H1 (cell line): ENCODE results near the gene CCL4.

Experiments used
- ASH2L ChIP-seq: fragments of 200-600, 300-600 bp; sonication (generic); IDR thresholded peaks from one replicate; pipeline ENCODE4 v1.7.1; 2017; ENCODE audit warnings: low read length
- CEBPB ChIP-seq: IDR thresholded peaks from 2 replicates; pipeline ENCODE4 v1.6.1; 2012; ENCODE audit warnings: low read depth, low read length
- CHD1 ChIP-seq: IDR thresholded peaks from 2 replicates; pipeline ENCODE4 v1.6.1; 2012; ENCODE audit warnings: low read depth, low read length, improper control_type of control experiment
- HDAC2 ChIP-seq, 2 experiments: fragments of 300-600 bp in 1 of 2; sonication (generic) in 1 of 2; IDR thresholded peaks; 2 replicates each; pipeline ENCODE4 v1.6.1; 2011 to 2012; ENCODE audit warnings: low read depth in 2 of 2, low read length in 2 of 2, mild to moderate bottlenecking in 2 of 2, moderate library complexity in 2 of 2, borderline replicate concordance in 1 of 2, inconsistent platforms in 1 of 2
- POLR2AphosphoS5 ChIP-seq: IDR thresholded peaks from 2 replicates; pipeline ENCODE4 v1.6.1; 2011; ENCODE audit warnings: low read depth, low read length
- RFX5 ChIP-seq: IDR thresholded peaks from 2 replicates; pipeline ENCODE4 v1.6.1; 2011; ENCODE audit warnings: low read depth, low read length, improper control_type of control experiment, borderline replicate concordance
- RNF2 ChIP-seq: fragments of 200-900, 300-1000 bp; sonication (generic); IDR thresholded peaks from 2 replicates; pipeline ENCODE4 v1.7.1; 2016; ENCODE audit warnings: borderline replicate concordance, low read depth, mild to moderate bottlenecking, antibody characterized with exemption, low read length; ENCODE audit not compliant: poor library complexity, severe bottlenecking; ENCODE audit errors: missing control alignments
- SIX5 ChIP-seq: IDR thresholded peaks from 2 replicates; pipeline ENCODE4 v1.6.1; 2011; ENCODE audit warnings: mild to moderate bottlenecking, low read depth, low read length
- YY1 ChIP-seq: IDR thresholded peaks from 2 replicates; pipeline ENCODE4 v1.6.1; 2011; ENCODE audit warnings: low read depth, mild to moderate bottlenecking, low read length
- TF ChIP-seq, protein P1 (sequence below), 3 experiments: IDR thresholded peaks; 1 replicate in 2 of 3; 2 replicates in 1 of 3; pipeline versions ENCODE4 v1.5.1 to v1.6.1; 2011; ENCODE audit warnings: low read length in 3 of 3, mild to moderate bottlenecking in 3 of 3, inconsistent platforms in 2 of 3, low read depth in 1 of 3, moderate library complexity in 1 of 3; ENCODE audit not compliant: insufficient read depth in 1 of 3; ENCODE audit errors: control extremely low read depth in 1 of 3

DNA sequence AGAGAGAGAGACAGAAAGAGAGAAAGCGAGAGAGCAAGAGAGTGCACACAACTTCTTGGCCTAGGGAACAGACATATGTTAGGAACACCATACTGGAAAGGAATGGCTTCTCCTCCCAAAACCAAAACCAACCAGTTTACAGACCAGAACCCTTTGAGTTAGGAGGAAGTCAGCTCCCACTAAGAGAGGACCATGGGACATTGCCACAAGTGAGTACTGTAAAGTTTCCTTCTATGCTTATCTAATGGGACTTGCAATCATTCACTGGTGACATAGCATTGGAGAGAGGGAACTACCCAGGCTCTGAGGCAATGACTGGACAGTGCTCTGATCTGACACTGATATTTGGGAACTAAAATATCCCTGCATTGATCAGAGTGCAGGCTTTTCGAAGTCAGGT is 40.4 kb downstream of the CCL4 start:
- TF ChIP-seq, protein P1, sequence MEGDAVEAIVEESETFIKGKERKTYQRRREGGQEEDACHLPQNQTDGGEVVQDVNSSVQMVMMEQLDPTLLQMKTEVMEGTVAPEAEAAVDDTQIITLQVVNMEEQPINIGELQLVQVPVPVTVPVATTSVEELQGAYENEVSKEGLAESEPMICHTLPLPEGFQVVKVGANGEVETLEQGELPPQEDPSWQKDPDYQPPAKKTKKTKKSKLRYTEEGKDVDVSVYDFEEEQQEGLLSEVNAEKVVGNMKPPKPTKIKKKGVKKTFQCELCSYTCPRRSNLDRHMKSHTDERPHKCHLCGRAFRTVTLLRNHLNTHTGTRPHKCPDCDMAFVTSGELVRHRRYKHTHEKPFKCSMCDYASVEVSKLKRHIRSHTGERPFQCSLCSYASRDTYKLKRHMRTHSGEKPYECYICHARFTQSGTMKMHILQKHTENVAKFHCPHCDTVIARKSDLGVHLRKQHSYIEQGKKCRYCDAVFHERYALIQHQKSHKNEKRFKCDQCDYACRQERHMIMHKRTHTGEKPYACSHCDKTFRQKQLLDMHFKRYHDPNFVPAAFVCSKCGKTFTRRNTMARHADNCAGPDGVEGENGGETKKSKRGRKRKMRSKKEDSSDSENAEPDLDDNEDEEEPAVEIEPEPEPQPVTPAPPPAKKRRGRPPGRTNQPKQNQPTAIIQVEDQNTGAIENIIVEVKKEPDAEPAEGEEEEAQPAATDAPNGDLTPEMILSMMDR (IDR thresholded peaks at IDR 0.05; ENCODE audit: control extremely low read depth in 1 of 3, insufficient read depth in 1 of 3, low read depth in 1 of 3, low read length in 3 of 3) = no peak
- TF ChIP-seq HDAC2 (IDR thresholded peaks at IDR 0.05; ENCODE audit: borderline replicate concordance in 1 of 2, low read depth in 2 of 2, low read length in 2 of 2) = no peak
- no peak for TF ChIP-seq RFX5
- TF ChIP-seq SIX5 = no peak
- TF ChIP-seq RNF2 = no peak
- TF ChIP-seq POLR2AphosphoS5 = no peak
- no peak for TF ChIP-seq ASH2L
- TF ChIP-seq CEBPB = no peak
- TF ChIP-seq CHD1 = no peak
- TF ChIP-seq YY1 = no peak
